Caco-2 (cell line): ENCODE data around the gene NUP62. TPM values are rescaled to one million over a fixed set of nuclear protein-coding genes. Genes with fewer than 3 reads are reported as not detected.

Source experiments
- BruUV-seq: library from RNA; stranded (reverse); fragments of 400-500 nt; replicated peaks from 2 replicates; lab custom pipeline; 2021; lab: Mats Ljungman, UMichigan
- CTCF ChIA-PET: fragments of 300-600 bp; sonication (Branson Sonifier 250); formaldehyde crosslinking; loops from one replicate; lab custom pipeline; 2022; ENCODE audit warnings: antibody characterized with exemption; lab: Charles Lee
- POLR2A ChIA-PET: fragments of 300-600 bp; sonication (Branson Sonifier 250); formaldehyde crosslinking; loops from one replicate; lab custom pipeline; 2022; ENCODE audit warnings: antibody characterized with exemption; lab: Charles Lee
- DNase-seq, 2 experiments: peaks; one replicate each; pipeline versions ENCODE4 v3.0.0 to v3.0.0-alpha.2; 2020 to 2022
- H3K27me3 ChIP-seq: replicated peaks from 2 replicates; pipeline ENCODE4 v1.6.0; 2011; ENCODE audit warnings: low read length; ENCODE audit not compliant: control insufficient read depth, insufficient read depth
- H3K36me3 ChIP-seq: 2 replicates; pipeline ENCODE4 v1.5.1; 2011; ENCODE audit warnings: low read length; ENCODE audit not compliant: control insufficient read depth, insufficient read depth
- H3K4me1 ChIP-seq: fragments of 250-450 bp; sonication (Bioruptor Pico); 2 replicates; pipeline ENCODE4 v1.5.1; 2020; ENCODE audit warnings: mild to moderate bottlenecking
- H3K4me3 ChIP-seq: 2 replicates; pipeline ENCODE4 v1.5.1; 2011; ENCODE audit warnings: low read depth, mild to moderate bottlenecking, control low read depth, low read length
- H3K9me3 ChIP-seq: fragments of 250-450 bp; sonication (Bioruptor Pico); 2 replicates; pipeline ENCODE4 v1.5.1; 2020; ENCODE audit warnings: mild to moderate bottlenecking, moderate library complexity
- H3K27ac Mint-ChIP-seq: one replicate; pipeline ENCODE4 v1.8.0; 2022; ENCODE audit warnings: mixed read lengths; ENCODE audit not compliant: unreplicated experiment
- H3K27me3 Mint-ChIP-seq: one replicate; pipeline ENCODE4 v1.8.0; 2022; ENCODE audit warnings: mixed read lengths; ENCODE audit not compliant: insufficient read depth, unreplicated experiment
- H3K36me3 Mint-ChIP-seq: one replicate; pipeline ENCODE4 v1.8.0; 2022; ENCODE audit warnings: mild to moderate bottlenecking, mixed read lengths; ENCODE audit not compliant: insufficient read depth, unreplicated experiment
- H3K4me1 Mint-ChIP-seq: one replicate; pipeline ENCODE4 v1.8.0; 2022; ENCODE audit warnings: low read depth, mixed read lengths; ENCODE audit not compliant: unreplicated experiment
- H3K4me3 Mint-ChIP-seq: one replicate; pipeline ENCODE4 v1.8.0; 2022; ENCODE audit warnings: mild to moderate bottlenecking, moderate library complexity, mixed read lengths; ENCODE audit not compliant: unreplicated experiment
- H3K9me3 Mint-ChIP-seq: one replicate; pipeline ENCODE4 v1.8.0; 2022; ENCODE audit warnings: mixed read lengths; ENCODE audit not compliant: unreplicated experiment
- intact Hi-C: fragments of 100-400 bp; cut with micrococcal nuclease; formaldehyde crosslinking; loops from one replicate; pipeline ENCODE4 v1.10.0; 2022; ENCODE audit not compliant: unreplicated experiment
- total RNA-seq: library from RNA; stranded (reverse); gene quantifications from 2 replicates; pipeline ENCODE4 v1.2.3, GENCODE V29; 2022
- TF ChIP-seq, protein P1 (sequence below), 2 experiments: fragments of 200-600 bp in 1 of 2; IDR thresholded peaks; 1 replicate in 1 of 2; 2 replicates in 1 of 2; pipeline versions ENCODE4 v1.5.1 to v1.8.0; 2011 to 2022; ENCODE audit warnings: antibody characterized with exemption in 1 of 2, control low read depth in 1 of 2, inconsistent platforms in 1 of 2, low read depth in 1 of 2, low read length in 1 of 2, mild to moderate bottlenecking in 1 of 2, moderate library complexity in 1 of 2; ENCODE audit not compliant: insufficient read depth in 1 of 2, severe bottlenecking in 1 of 2, unreplicated experiment in 1 of 2

Gene NUP62
- total RNA-seq, 1 experiment from 2014 or later, result 116 TPM

DNA sequence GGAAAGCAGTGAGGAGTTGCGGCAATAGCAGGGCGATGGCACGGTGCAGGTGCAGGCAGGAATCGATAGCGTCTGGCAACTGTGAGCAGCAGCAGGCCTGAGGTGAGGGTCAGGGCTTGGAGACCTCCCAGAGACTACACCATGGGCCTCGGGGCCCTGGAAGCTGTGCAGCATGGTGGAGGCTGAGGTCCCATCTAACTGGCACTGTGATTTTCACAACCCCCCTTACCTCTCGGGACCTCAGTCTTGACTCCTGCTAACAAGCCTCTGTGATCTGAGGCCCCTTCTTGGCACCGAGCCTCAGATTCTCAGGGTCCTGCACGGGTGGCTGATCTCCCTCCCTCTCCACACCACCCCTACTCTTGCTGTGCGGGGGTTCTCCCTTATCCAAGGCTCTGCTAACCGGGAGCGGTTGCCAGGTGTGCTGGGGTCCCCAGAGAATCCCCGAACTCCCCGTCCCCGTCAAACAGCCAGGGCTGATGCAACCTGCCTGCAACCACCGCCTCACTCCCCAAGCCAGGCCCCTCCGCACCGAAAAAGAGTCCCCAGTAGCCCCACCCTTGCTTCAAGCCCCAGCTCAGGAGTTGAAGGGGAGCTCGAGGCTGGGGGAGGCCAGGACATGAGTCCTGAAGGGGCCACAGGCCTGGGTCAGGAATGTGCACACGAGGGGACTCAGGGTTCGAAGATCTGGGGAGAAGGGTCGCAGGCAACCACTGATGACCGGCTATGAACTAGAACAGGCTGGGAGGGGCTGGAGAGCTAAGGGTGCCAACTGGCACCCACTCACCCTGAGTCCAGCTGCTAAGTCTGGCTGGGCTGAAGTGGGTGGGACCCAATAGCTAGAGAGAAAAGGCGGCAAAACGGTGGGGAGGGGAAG lies 5.1 kb downstream of the NUP62 start:
- TF ChIP-seq, protein P1, sequence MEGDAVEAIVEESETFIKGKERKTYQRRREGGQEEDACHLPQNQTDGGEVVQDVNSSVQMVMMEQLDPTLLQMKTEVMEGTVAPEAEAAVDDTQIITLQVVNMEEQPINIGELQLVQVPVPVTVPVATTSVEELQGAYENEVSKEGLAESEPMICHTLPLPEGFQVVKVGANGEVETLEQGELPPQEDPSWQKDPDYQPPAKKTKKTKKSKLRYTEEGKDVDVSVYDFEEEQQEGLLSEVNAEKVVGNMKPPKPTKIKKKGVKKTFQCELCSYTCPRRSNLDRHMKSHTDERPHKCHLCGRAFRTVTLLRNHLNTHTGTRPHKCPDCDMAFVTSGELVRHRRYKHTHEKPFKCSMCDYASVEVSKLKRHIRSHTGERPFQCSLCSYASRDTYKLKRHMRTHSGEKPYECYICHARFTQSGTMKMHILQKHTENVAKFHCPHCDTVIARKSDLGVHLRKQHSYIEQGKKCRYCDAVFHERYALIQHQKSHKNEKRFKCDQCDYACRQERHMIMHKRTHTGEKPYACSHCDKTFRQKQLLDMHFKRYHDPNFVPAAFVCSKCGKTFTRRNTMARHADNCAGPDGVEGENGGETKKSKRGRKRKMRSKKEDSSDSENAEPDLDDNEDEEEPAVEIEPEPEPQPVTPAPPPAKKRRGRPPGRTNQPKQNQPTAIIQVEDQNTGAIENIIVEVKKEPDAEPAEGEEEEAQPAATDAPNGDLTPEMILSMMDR (IDR thresholded peaks at IDR 0.05; ENCODE audit: insufficient read depth in 1 of 2, low read depth in 1 of 2, low read length in 1 of 2, severe bottlenecking in 1 of 2, unreplicated experiment in 1 of 2), result no peak
- no TSS peak for BruUV-seq

GRCh38 chr19:49923055-49924003 lies 6.0 kb downstream of the NUP62 start:
- Histone ChIP-seq H3K27me3 (no peaks in the 10 kb centered on the region), H3K4me3 (no peak overlapping the region), H3K9me3 (no peaks in the 10 kb centered on the region), H3K36me3 (peaks cover 9% of the 10 kb centered on the region), H3K4me1 (peaks cover 9% of the 10 kb centered on the region)
- Mint-ChIP-seq H3K27ac (peak overlapping the region; percentile 90), H3K4me1 (peaks cover 6% of the 10 kb centered on the region), H3K27me3 (no peaks in the 10 kb centered on the region), H3K36me3 (peaks cover 96% of the 10 kb centered on the region), H3K4me3 (no peak overlapping the region), H3K9me3 (no peaks in the 10 kb centered on the region)
- BruUV-seq, result no TSS peak
- CTCF ChIA-PET, result no interaction called here
- intact Hi-C loops, result no loop called here
- POLR2A ChIA-PET, result no interaction called here
- TF ChIP-seq, protein P1 (IDR thresholded peaks at IDR 0.05; ENCODE audit: insufficient read depth in 1 of 2, low read depth in 1 of 2, low read length in 1 of 2, severe bottlenecking in 1 of 2, unreplicated experiment in 1 of 2), result no peak
- DNase-seq, result no peak

More for the DNA sequence above, 5.1 kb downstream of the NUP62 start:
- no peak overlapping the region for H3K4me3 ChIP-seq
- no peaks in the 10 kb centered on the region for H3K9me3 Mint-ChIP-seq
- peaks cover 6% of the 10 kb centered on the region for H3K4me1 Mint-ChIP-seq
- H3K27me3 Mint-ChIP-seq, result no peaks in the 10 kb centered on the region
- peak in 1 of 2 experiments; percentile 53 for DNase-seq
- H3K4me3 Mint-ChIP-seq, result no peak overlapping the region
- peaks cover 9% of the 10 kb centered on the region for H3K4me1 ChIP-seq
- no peaks in the 10 kb centered on the region for H3K9me3 ChIP-seq
- intact Hi-C loops, result no loop called here
- no peaks in the 10 kb centered on the region for H3K27me3 ChIP-seq
- peak overlapping the region; percentile 90 for H3K27ac Mint-ChIP-seq
- CTCF ChIA-PET, result no interaction called here
- H3K36me3 Mint-ChIP-seq, result peaks cover 98% of the 10 kb centered on the region
- peaks cover 7% of the 10 kb centered on the region for H3K36me3 ChIP-seq
- POLR2A ChIA-PET, result no interaction called here
